KOPT-K1 (cell line): ENCODE data around the gene FRMD3.

Experiments used
- H3K27ac ChIP-seq: fragments of 200-600 bp; sonication (generic); 2 replicates; pipeline ENCODE4 v1.5.1; 2016; ENCODE audit warnings: antibody characterized with exemption, mild to moderate bottlenecking, low read depth, low read length; ENCODE audit not compliant: poor library complexity, severe bottlenecking
- H3K36me3 ChIP-seq: fragments of 200-600 bp; sonication (generic); 2 replicates; pipeline ENCODE4 v1.5.1; 2017; ENCODE audit warnings: antibody characterized with exemption, mild to moderate bottlenecking, low read length, moderate library complexity; ENCODE audit not compliant: insufficient read depth
- H3K9me3 ChIP-seq: fragments of 200-600 bp; sonication (generic); 2 replicates; pipeline ENCODE4 v1.5.1; 2017; ENCODE audit warnings: antibody characterized with exemption, low read length, mild to moderate bottlenecking; ENCODE audit not compliant: insufficient read depth, poor library complexity, severe bottlenecking

The FRMD3 gene

DNA sequence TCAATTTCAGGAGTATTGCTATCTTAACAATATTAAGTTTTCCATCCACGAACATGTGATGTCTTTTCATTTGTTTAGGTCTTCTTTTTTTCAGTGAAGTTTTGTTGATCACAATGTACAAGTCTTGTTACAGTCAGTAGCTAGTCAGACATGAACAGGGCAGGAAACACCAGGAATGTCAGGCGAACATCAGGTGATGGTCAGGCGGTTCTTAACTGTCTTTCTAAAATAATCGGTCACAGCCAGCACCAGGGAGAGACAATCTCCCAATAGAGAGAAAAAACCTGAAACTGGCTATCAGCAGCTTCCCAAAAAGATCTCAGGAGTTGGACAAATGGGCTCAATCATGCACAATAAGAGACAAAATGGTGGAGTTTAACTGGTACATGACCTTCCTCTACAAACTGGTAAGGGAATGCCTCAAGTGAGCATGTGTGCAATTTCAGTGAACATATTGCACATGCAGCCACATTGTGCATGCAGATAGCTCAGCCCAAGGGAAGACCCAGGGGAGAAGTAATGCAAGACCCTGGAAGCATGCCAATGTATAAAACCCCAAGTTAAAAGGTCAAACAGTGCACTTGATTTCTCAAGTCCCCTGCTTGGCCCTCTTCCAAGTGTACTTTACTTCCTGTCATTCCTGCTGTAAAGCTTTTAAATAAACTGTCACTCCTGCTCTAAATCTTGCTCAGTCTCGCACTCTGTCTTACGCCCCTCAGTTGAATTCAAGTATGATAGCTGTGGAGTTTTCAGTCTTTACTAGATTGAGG lies 299.1 kb downstream of the FRMD3 start:
- H3K36me3 ChIP-seq = no peaks in the 10 kb centered on the region
- H3K27ac ChIP-seq = no peak overlapping the region
- no peaks in the 10 kb centered on the region for H3K9me3 ChIP-seq

DNA sequence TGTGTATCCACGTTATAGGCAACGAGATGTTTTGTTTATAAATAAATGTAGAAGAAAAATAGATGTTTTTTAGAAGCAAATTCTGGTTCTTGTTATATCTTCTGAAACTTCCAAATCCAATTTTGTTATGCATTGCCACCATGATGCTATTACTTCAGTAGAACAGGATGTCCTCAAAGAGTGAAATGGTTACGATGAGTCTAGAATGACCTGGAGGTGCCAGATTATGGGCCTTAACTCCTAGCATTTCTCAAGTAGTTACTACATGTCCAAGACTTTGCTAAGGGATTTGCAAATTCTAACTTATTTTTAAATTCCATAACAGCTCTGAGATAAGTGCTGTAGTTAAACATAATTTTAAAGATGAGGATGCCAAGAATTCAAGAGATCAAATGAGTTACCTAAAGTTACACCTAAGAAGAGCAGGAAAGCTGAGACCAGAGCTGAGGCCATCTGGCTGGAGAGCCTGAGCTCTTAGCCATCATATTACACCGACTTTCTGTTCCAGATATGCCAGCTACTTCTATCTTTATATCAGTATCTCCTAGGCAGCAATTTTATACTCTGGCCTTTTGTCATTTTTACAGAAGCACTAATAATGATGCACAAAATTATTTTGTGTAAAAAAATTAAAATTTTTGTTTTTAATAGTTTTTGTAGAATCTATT lies 302.0 kb downstream of the FRMD3 start:
- no peaks in the 10 kb centered on the region for H3K9me3 ChIP-seq
- no peak overlapping the region for H3K27ac ChIP-seq
- no peaks in the 10 kb centered on the region for H3K36me3 ChIP-seq

DNA sequence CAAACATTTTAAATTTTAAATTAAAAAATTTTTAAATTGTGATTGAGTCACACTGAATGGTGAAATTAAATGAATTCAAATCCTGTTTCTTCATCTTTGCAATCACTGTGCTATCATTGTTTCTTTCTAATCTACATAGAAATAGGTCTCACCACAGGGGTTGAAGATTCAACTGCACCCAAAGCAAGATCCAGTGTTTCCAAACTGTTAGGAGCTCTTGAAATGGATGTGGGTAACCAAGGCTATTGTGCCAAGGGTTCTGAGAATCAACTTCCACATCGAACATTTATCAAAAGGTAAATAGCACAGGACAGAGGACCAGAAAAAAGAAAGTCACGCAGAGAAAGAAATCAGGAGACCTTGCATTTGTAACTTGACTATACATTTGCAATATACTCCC lies 302.7 kb downstream of the FRMD3 start:
- H3K9me3 ChIP-seq = no peaks in the 10 kb centered on the region
- H3K36me3 ChIP-seq = no peaks in the 10 kb centered on the region
- no peak overlapping the region for H3K27ac ChIP-seq

DNA sequence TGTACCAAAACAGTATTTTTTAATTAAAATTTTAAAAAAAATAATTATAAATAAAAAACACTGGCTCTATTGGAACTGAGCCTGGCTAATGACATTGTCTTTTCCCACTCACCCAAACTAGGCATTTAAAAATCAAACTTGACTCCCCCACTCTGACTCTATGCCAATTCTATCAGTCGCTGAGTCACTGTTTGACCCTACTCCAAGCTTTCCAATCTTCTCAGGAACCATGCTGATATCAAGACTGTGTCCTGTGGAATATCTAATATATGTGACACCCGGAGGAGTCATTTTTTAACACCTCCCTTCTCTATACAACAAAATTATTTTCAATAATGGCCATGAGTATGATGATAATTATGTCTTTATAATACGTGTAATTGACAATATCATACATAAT lies 303.7 kb downstream of the FRMD3 start:
- Histone ChIP-seq H3K36me3 (no peaks in the 10 kb centered on the region), H3K27ac (no peak overlapping the region), H3K9me3 (no peaks in the 10 kb centered on the region)

DNA sequence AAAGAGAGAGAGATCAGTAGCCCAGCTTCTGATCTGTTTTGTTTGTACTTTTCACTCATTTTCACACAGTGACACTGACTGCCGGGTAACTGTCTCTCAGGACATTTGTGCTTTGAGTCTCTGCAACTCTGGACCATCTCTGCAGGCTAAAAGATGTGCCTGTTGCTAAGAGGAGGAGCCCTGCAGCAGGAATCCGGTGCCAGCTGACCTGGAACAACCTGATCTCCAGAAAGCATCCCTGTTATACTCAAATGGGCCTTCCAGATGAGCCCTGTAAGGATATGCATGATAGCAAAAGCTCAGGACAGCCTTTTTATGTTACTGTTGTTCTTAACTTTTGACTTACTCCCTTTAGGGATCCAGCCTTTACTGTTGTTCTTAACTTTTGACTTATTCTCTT lies 304.6 kb downstream of the FRMD3 start:
- Histone ChIP-seq H3K27ac (no peak overlapping the region), H3K36me3 (no peaks in the 10 kb centered on the region), H3K9me3 (no peaks in the 10 kb centered on the region)

DNA sequence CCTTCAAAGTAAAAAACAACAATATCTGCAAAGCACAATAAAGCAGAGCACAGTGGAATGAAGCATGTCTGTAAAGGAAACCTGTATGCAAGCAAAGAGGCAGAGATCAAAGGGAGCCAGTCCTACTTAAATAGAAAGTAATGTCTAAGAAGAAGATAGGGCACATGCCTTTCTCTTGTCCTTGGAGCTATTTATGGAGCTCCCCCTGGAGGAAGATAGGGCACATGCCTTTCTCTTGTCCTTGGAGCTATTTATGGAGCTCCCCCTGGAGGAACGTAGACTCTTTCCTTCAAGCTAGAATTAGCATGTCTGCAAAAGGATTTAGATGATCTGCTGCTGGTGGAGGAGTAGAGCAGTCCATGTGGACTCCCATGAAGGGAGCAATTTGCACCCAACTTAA lies 307.2 kb downstream of the FRMD3 start:
- no peak overlapping the region for H3K27ac ChIP-seq
- H3K9me3 ChIP-seq = no peaks in the 10 kb centered on the region
- no peaks in the 10 kb centered on the region for H3K36me3 ChIP-seq

DNA sequence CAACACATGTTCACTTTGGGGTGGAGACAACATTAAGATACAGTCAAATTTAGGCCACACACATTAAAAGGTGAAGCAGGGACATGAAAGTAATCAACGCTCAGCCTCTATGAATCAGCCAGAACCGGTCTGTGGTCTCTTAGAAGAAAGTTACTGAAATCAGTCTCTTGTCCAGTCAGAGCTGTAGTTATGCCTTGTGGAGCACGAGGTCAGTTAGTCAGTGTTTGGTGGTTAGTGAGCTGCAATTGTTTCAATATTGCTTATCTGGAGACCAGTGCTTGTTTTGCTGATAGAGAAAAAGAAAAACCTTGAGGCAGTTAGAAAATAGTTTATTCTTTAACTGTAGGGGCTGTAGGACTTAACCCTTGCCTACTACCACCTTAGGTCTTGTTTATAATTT lies 317.5 kb downstream of the FRMD3 start:
- Histone ChIP-seq H3K27ac (no peak overlapping the region), H3K36me3 (no peaks in the 10 kb centered on the region), H3K9me3 (no peaks in the 10 kb centered on the region)

DNA sequence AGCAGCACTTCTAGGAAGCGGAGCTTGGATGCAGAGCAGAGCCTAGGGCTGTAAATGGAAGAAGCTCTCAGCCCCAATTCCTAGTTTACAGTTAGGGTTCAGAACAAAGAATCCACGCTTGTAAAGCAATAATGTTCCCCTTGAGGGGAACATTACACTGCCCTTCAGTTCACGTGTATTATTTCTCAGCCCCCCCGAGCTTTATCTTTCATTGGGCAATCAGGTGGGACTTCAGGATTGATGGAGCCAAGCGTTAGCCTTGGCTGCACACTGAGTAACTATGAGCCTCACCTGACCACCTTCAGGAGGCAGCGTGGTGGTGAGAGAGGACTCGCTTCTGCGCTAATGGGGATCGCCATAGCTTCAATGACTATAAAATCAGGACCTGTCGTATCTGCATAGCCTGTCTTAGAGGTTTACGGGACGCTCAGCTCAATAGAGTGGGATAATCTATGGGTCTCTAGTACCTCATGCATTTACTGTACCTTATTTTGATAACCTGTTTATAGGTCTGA lies 318.2 kb downstream of the FRMD3 start:
- H3K36me3 ChIP-seq = no peaks in the 10 kb centered on the region
- no peaks in the 10 kb centered on the region for H3K9me3 ChIP-seq
- H3K27ac ChIP-seq = no peak overlapping the region

DNA sequence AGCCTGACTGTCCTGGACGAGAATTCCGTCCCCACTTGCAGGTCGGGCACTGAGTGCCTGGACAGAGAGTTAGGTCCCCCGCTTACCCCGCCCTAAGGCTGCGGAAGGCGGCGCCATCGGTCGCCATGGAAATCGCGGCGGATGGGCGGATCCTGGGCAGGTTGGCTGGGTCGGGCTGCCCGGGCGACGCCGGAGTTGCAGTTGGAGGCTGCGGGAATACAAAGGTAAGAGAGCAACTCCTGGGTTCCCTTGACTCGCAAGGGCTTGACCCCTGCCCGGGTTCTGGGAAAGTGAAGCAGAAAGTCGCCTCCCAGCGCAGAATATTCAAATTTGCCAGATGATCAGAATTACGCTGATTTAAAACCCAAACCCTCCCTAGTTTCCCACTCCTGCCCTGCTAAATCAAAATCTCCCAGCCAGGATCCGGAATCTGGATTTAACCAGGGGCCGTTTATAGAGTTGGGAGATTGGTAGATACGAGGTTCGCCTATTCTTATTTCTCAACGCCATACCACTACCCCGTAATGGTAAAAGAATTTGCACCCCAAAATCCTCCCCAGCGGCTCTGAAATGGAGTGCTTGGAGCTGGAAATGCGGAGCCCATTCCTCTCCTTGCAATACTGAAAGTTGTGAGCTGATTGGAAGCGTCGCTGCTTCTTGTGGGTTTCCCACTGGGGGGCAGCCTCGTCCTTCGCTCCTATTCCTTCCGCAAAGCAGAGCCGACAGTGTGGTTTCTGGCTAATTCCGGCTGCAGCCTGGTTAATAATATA lies 318.9 kb downstream of the FRMD3 start:
- no peak overlapping the region for H3K27ac ChIP-seq
- no peaks in the 10 kb centered on the region for H3K36me3 ChIP-seq
- H3K9me3 ChIP-seq = no peaks in the 10 kb centered on the region

DNA sequence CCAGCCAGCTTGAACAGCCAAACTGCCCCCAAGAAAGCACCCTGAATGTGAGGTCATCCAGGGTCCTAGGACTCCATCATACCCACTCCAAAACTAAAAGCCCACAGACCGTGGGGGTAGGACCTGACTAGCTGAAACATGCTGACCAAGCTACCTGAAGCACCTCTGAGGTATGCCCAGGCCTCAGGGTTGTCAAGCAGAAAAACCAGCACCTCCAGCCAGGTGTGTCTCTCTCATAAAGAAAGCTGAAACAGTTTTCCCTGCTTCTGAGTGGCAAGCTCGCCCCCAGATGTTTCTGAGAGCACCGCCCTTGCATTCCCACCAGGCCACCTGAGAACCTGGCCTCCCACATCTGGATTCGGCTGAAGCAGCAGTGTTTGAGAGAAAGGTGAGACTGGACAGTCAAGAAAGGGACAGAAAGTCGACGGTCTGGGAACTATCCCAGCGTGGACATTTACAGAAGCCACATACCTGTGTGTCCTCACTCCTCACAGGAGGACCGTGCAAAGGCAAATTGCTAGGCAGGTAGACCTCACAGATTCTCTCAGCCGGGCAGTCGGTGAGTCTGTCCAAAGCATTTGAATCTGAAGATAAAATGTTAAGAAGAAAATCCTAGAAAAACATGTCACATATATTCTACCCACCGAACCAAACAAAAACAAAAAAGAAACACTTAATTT lies 319.6 kb downstream of the FRMD3 start:
- Histone ChIP-seq H3K27ac (no peak overlapping the region), H3K9me3 (no peaks in the 10 kb centered on the region), H3K36me3 (no peaks in the 10 kb centered on the region)

DNA sequence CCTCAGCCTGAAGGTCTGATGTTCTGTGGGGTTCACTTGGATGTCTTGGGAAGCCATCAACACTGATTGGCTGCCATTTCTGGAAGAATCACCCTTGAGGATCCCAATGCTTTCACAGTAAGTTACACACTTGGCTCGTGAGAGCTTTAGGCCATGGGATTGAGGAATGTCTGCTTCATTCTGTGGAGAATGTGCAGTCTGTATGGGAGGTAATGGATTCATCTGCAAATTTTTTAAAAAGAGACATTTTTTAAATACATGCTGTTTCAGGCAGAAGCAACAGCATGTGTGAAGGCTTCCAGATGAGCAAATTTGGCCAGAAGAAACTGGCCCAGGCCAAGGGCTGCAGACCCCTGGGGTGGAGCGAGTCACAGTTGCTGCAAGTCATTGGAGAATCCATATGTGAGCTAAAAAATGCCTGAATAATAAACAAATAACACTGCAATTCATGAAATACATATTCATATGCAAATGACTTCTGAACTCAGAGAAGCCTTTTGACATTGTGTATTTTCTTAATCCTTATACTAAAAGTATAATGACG lies 328.9 kb downstream of the FRMD3 start:
- Histone ChIP-seq H3K27ac (no peak overlapping the region), H3K36me3 (no peaks in the 10 kb centered on the region), H3K9me3 (no peaks in the 10 kb centered on the region)

DNA sequence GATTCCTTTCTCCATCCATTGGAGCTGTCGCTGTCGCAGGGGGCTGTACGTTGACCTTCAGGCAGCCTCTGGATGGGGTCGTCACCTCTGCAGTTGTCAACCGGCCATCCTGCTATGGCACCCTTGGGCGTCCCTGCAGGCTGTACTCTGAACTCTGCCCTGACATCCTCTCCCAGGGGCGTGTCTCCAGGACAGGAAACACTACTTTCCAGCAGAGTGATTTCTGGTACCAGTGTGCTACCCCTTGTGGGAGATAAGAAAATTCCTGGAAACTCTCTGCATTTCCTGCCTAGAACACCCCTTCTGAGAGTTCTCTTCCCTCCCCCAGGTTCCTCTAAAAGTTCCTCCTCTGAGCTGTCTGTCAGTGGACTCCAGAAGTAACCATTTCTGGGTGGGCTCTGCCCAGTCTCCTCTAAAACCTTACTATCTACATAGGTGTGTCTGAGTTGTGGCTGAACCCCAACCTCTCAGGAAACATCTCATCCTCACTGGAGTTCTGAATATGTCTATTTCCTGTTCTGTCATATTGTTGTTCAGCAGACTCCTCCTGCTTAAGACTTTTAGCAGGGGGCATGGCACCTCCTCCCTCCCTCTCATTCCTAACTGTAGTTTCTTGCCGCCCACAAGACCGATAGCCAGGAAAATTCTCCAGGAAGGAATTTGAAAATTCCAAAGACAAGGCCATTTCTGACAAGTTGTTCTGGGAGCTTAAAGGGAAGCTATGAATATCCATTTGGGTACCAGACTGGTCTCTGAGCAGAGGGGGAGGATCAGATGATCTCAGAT lies 329.9 kb downstream of the FRMD3 start:
- no peak overlapping the region for H3K27ac ChIP-seq
- H3K36me3 ChIP-seq = no peaks in the 10 kb centered on the region
- H3K9me3 ChIP-seq = no peaks in the 10 kb centered on the region

DNA sequence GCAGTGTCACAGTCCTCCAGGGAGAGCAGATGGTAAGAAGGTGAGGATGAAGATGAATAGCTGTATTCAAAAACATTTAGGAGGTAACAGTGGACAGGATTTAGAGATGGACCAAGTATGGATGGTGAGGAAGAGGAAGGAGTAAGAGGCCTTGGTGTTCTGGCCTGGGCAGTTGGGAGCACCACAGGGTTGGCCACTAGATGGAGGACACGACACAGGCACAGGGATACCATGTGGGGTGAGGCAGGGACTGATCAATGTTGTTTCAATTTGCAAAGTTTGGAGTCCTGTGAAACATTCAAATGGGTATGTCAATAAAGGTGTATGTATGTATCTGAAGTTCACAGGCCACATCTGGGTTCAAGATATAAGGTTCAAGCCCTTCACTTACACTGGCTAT lies 334.2 kb downstream of the FRMD3 start:
- Histone ChIP-seq H3K36me3 (no peaks in the 10 kb centered on the region), H3K27ac (no peak overlapping the region), H3K9me3 (no peaks in the 10 kb centered on the region)

DNA sequence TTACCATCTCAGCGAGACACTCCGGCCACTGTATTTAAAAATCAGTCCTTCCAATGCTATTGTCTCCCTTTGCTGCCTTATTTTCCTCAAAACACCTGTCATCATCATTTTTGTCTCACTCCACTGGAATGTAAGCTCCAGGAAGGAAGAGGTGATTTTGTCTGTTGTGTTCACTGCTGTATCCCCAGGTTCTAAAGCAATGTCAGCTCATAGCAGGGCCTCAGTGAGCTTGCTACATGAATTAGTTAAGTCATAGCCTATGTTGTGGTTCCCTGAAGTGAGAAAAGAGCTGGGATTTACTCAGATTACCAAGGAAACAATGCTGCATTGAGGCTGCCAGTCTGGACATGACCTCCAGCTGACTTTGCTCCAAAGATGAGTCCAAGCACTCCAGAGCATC lies 337.7 kb downstream of the FRMD3 start:
- Histone ChIP-seq H3K9me3 (no peaks in the 10 kb centered on the region), H3K36me3 (no peaks in the 10 kb centered on the region), H3K27ac (no peak overlapping the region)
